ENCODE data around the gene INTS13. TPM values are rescaled to one million over a fixed set of nuclear protein-coding genes. Genes with fewer than 3 reads are reported as not detected.
A peak's percentile ranks its signal among the peaks of the same experiment; 100 is the strongest.

The INTS13 gene
- total RNA-seq, 1 experiment from 2014 or later = 54.0 TPM

- TF ChIP-seq ETV6 (CRISPR knock-in tag; IDR thresholded peaks at IDR 0.05) (no peak), PRDM15 (CRISPR knock-in tag; IDR thresholded peaks at IDR 0.05) (no peak), ZNF232 (CRISPR knock-in tag; IDR thresholded peaks at IDR 0.05) (no peak), TEAD1 (CRISPR knock-in tag; IDR thresholded peaks at IDR 0.05) (no peak), JAZF1 (CRISPR knock-in tag; IDR thresholded peaks at IDR 0.05) (no peak)
- H3K4me1 Mint-ChIP-seq = no peaks in the 10 kb centered on the region
- H3K9me3 Mint-ChIP-seq = no peaks in the 10 kb centered on the region
- CTCF ChIA-PET = interaction anchor here (1.1 to 1.3 kb wide), 2 partner anchors 95 to 97 kb away, joined by 4 to 5 read pairs; partner anchors contain the start of gene TM7SF3
- no peaks in the 10 kb centered on the region for H3K27me3 Mint-ChIP-seq (ENCODE audit: low read depth)
- H3K36me3 Mint-ChIP-seq = peaks cover 36% of the 10 kb centered on the region
- H3K27ac Mint-ChIP-seq = no peak overlapping the region; the same call in 1 of the 2 replicates
- POLR2A ChIA-PET = interaction anchor here (0.6 kb wide), 1 partner anchor 87 kb away, joined by 5 read pairs; no protein-coding TSS in a partner anchor
- DNase-seq (ENCODE audit: low spot score) = no peak
- H3K4me3 Mint-ChIP-seq = no peak overlapping the region
- no peak for ATAC-seq
Measured at GRCh38 chr12:26919216-26919555, 18.6 kb downstream of the INTS13 start.

- H3K27me3 Mint-ChIP-seq (ENCODE audit: low read depth) = no peaks in the 10 kb centered on the region
- TF ChIP-seq USF1 (CRISPR knock-in tag; IDR thresholded peaks at IDR 0.05) (no peak), ZNF121 (CRISPR knock-in tag; IDR thresholded peaks at IDR 0.05) (peak; percentile 66; the same call in 1 of the 2 replicates), AR (CRISPR knock-in tag; IDR thresholded peaks at IDR 0.05) (no peak)
- peaks cover 34% of the 10 kb centered on the region for H3K36me3 Mint-ChIP-seq
- no peak for DNase-seq (ENCODE audit: low spot score)
- ChIA-PET POLR2A (interaction anchor here (0.6 kb wide), 1 partner anchor 87 kb away, joined by 5 read pairs; no protein-coding TSS in a partner anchor), CTCF (interaction anchor here (1.0 to 2.0 kb wide), 4 partner anchors 34 to 97 kb away, joined by 4 to 5 read pairs (median 4); partner anchors contain the start of gene TM7SF3)
- H3K27ac Mint-ChIP-seq = peak overlapping the region; percentile 5; the same call in 1 of the 2 replicates
- H3K4me1 Mint-ChIP-seq = no peaks in the 10 kb centered on the region
- H3K9me3 Mint-ChIP-seq = no peaks in the 10 kb centered on the region
- no peak overlapping the region for H3K4me3 Mint-ChIP-seq
- ATAC-seq = no peak
Measured at GRCh38 chr12:26918321-26919215, 19.2 kb downstream of the INTS13 start.

GRCh38 chr12:26906704-26907103 lies 31.1 kb downstream of the INTS13 start:
- DNase-seq (ENCODE audit: low spot score) = no peak
- POLR2A ChIA-PET = no interaction called here
- Mint-ChIP-seq H3K36me3 (peaks cover 61% of the 10 kb centered on the region), H3K4me1 (no peaks in the 10 kb centered on the region), H3K27me3 (ENCODE audit: low read depth) (no peaks in the 10 kb centered on the region), H3K9me3 (peaks cover 12% of the 10 kb centered on the region), H3K27ac (no peak overlapping the region; the same call in 1 of the 2 replicates), H3K4me3 (no peak overlapping the region)
- CTCF ChIA-PET = no interaction called here
- TF ChIP-seq SP1 (CRISPR knock-in tag; conservative IDR thresholded peaks at IDR 0.05) = no peak
- no peak for TF ChIP-seq FOXP1 (CRISPR knock-in tag; IDR thresholded peaks at IDR 0.05; ENCODE audit: borderline replicate concordance)
- no peak for TF ChIP-seq JAZF1 (CRISPR knock-in tag; IDR thresholded peaks at IDR 0.05)
- no peak for TF ChIP-seq AR (CRISPR knock-in tag; IDR thresholded peaks at IDR 0.05)
- TF ChIP-seq MXD4 (CRISPR knock-in tag; IDR thresholded peaks at IDR 0.05; ENCODE audit: borderline replicate concordance) = no peak
- TF ChIP-seq CREB1 (CRISPR knock-in tag; IDR thresholded peaks at IDR 0.05) = no peak
- no peak for TF ChIP-seq ZNF396 (CRISPR knock-in tag; IDR thresholded peaks at IDR 0.05; ENCODE audit: borderline replicate concordance)
- TF ChIP-seq USF1 (CRISPR knock-in tag; IDR thresholded peaks at IDR 0.05) = no peak
- ATAC-seq = no peak

All from WTC11 (cell line).